ENCODE data around the gene DNHD1.

Gene DNHD1

DNA sequence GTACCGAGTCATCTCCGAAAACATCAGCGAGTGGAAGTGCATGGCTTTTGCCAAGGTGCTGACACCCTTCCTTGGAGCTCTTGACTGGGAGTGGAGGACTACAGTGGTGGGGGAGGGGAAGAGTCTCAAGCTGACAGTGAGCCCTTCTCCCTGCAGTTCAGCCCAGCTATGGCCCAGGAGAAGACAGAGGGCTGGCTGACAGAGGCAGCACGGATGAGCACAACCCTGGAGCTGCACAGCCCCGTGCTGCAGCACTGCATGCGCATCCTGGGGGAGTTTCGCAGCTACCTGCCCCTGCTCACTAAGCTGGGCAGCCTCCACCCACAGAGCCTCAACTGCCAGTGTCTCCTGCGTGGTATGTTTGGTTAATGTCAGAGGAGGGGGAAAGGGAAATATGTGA is 41.4 kb downstream of the DNHD1 start:
- DNase-seq = no peak

DNA sequence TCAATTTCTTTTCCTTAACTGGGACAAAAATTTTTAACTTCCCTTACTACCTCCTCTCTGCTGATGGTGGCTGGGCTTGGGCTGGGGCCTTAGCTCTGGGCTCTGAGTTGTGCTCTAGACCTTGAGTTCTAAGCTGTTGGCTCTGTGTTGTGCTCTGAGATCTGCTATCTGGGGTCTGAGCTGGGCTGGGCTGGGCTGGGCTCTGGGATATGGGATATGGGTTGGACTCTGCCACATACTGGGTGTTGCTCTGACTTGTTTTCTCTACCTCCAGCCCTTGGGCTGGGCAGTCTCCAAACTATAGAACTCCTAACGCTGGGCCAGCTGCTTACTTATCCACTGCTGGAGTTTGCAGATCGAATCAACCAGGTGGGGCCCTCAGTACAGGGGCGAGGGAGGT is 41.9 kb downstream of the DNHD1 start:
- no peak for DNase-seq

DNA sequence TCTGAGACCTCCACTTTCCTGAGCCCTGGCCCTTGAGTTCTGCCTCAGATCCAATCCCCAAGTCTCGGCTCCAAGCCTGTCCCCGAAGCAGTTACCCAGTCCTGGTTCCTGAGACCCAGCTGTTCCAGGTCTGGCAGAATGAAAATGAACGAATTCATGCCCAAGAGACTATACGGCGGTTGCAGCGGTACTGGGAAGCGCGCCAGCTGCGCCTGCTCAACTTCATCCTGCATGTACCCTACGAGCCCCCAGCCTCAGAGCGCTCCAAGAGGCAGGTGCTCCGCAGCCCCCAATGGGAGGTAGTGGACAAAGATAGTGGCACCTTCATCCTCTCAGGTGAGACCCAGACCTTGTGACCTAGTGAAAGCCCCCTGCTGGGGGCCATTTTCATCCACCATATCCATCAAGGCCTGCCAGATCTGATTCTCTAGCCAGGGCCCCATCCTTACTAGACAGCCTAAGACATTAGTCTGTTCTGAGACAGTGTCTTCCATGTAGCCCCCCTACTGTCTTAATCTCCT is 42.7 kb downstream of the DNHD1 start:
- DNase-seq = no peak

DNA sequence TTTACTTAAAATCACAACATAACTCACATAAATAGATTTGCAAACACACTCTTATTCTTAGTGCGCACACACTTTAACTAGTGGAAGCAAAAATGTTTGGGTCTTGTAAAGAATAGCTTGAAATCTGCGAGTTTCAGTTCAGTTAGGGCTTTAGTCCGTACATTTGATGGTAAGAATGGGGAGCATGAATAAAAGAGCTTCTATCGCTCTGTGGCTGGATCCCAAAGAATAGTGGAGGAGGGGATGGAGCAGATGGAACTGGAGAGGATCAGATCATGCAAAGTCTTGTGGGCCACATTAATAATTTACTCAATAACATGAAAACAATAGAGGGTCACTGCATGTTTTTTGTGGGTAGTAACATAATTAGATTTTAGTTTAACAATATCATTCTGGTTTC is 44.3 kb downstream of the DNHD1 start:
- no peak for DNase-seq

DNA sequence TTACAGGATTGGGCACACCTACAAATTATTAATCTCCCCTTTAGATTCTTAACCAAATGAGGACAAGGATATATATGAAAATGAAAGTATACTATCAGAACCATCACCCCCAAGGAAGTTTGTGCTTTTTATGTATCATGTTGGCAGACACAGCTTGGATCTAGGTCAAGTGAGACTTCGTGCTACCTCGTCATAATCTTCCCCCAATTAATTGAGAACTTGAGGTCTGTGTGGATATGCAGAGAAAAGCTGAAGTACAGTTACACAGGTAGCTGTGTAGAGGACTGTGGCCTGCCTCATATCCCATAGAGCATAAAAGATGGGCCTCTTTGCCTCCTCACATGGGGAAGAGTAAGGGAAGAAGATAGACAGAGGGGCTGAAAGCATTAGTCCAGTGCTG is 45.6 kb downstream of the DNHD1 start:
- DNase-seq = no peak

DNA sequence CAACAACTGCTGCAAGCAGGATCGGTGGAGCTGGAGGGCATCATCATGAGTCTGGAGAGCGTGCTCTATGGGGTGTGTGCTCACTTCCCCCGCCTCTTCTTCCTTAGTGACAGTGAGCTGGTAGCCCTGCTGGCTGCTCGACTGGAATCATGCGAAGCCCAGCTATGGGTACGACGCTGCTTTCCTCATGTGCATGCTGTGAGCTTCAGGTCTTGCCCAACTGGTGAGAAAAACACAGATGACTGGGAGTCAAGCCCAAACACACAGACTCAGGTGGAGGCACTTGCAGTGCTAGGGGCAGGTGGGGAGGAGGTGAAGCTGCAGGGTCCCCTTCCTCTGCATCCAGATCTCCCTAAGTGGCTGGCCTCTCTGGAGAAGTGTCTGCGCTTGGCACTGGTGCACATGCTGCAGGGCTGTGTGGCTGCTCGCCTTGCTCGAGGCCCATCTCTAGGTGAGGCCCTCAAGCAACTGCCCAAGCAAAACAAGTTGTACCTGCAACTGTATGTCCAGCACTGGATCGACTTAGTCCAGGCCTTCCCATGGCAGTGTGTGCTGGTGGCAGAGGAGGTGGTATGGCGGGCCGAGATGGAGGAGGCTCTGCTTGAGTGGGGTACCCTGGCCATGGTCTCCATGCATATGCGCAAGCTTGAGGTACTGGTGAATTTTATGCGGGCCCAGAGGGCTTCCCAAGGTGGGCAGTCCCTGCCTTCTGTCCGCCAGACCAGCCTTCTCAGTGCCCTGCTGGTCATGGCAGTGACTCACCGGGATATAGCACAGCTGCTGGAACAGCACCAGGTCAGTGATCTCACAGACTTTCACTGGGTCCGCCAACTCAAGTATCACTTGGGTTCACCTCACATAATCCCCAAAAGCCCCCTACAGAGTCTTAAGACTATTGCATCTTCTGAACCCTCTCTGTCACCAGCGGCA is 48.1 kb downstream of the DNHD1 start:
- no peak for DNase-seq

DNA sequence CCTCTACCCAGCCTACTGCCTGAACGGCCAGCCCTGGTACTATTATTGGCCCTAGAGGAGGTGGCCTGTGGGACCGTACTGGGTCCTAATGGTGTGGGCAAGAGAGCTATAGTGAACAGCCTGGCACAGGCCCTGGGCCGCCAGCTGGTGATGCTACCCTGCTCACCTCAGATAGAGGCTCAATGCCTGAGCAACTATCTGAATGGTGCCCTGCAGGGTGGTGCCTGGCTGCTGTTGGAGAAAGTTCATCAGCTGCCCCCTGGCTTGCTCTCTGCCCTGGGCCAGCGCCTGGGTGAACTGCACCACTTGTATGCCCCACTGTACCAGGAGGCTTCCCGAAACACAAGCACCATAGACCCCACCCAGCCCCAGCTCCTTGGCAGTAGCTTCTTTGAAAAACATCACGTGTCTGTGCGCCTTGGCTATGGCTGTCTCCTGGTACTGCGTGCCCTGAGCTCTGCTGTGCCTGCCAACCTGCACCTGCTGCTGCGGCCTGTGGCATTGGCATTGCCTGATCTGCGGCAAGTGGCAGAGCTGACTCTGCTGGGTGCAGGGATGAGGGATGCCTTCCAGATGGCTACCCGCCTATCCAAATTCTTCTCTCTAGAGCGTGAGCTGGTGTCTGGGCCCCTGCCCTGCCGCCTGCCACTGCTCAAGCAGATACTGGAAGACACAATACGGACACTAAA is 49.0 kb downstream of the DNHD1 start:
- no peak for DNase-seq

DNA sequence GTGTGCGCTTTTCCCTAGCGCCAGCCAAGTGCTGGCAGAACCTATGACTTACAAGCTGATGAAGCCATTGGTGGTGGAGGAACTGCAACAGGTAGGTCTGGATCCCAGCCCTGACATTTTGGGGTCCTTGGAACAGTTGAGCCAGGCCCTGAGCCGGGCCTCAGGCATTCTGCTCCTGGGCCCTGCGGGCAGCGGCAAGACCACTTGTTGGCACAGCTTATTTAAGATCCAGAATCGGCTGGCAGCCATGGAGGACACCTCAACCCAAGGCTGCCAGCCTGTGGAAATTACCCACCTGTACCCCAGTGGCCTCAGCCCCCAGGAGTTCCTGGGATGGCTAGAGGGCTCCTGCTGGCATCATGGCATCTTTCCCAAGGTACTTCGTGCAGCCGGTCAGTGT is 49.7 kb downstream of the DNHD1 start:
- DNase-seq = no peak

DNA sequence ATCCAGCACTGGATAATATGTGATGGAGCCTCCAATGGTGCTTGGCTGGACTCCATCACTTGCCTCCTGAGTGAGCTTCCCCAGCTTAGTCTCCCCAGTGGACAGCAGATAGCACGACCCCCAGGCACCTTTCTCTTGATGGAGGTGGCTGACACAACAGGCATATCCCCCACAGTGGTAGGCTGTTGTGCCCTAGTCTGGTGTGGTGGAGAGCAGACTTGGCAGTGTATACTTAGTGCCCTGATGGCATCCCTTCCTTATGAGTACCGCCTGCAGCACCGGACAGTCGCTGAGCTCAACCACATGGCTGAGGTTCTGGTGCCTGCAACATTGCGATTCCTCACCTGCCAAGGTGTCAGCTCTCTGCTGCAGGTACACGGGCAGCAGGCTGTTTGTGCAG is 50.1 kb downstream of the DNHD1 start:
- DNase-seq = no peak

DNA sequence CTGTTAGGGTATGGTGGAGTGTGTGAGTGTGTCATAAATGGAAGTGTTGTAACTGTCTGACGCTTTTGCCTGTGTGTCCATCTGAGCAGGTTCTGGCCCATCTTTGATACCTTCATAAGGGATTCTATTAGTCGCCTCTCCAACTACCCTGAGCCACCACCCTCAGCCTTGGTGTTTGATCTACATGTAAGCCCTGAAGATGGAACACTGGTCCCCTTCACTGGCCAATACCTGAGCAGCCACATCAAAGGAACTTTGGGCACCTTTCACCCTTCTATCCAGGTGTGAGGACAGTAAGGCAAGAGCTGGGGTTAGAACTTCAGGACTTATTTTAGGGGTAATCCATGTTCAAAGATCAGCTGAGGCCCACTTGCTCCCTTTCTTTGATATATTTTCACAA is 51.0 kb downstream of the DNHD1 start:
- DNase-seq = no peak

DNA sequence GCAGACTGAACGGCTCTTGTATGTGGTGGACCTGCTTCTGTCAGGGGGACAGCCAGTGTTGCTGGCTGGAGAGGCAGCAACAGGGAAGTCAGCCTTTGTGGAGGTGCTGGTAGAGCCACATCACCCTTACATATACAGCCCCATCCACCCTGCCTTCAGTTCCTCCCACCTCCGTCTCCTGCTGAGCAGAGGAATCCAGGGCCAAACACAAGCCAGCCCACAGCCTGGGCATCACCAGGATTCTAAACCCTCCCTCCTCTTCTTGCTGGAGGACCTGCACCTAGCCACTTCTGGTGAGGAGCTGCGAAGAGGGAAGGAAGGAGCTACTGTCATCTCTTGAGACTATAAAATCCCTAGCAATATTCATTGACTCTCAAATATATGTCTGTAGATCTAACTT is 51.6 kb downstream of the DNHD1 start:
- DNase-seq = no peak

DNA sequence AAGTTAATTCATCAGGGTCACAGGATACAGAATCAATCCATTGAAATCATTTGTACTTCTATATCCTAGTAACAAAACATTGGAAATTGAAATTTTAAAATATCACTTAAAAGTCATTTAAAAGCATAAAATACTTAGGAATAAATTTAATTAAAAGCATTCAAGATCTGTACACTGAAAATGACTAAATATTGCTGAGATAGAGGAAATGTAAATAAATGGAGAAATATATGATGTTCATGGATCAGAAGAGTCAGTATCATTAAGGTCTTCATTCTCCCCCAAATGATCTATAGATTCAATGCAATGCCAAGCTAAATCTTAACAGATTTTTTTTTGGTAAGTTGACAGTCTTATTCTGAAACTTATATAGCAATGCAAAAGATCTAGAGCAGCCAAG is 56.6 kb downstream of the DNHD1 start:
- no peak for DNase-seq

DNA sequence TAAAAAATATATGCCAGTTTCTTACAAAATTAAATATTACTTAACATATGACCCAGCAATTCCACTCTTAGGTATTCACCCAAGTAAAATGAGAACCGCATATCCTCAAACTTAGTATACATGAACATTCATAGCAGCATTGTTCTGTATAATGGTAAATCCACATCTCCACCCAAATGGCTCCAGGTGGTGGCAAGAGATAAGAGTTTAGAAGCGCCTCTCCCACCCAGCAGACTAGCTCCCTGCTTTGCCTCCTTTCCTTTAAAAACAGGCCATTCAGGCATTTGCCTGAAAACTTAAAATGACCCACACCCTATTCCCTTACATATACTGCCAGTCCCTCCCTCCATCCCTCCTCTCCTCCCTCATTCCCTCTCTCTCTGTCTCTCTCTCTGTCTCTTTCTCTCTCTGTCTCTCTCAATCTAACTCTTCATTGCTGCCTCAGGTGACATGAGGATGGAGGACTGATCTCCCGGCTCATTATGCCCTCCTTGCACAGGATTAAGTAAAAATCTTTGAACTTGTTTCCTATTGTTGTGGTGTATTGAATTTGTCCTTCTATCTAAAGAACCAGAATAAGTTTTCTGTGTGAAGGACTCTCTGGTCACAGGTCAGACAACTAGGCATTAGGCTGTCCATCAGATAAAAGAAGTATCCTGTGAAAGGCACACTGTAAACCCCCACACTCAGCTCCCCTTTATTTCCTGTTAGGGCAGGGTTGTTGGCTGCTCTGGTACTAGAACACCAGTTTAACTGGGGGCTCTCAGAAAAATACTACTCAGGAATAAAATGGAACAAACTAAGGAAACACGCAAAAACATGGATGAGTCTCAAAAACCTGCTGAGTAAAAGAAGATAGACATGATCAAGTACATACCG is 58.0 kb downstream of the DNHD1 start:
- no peak for DNase-seq

DNA sequence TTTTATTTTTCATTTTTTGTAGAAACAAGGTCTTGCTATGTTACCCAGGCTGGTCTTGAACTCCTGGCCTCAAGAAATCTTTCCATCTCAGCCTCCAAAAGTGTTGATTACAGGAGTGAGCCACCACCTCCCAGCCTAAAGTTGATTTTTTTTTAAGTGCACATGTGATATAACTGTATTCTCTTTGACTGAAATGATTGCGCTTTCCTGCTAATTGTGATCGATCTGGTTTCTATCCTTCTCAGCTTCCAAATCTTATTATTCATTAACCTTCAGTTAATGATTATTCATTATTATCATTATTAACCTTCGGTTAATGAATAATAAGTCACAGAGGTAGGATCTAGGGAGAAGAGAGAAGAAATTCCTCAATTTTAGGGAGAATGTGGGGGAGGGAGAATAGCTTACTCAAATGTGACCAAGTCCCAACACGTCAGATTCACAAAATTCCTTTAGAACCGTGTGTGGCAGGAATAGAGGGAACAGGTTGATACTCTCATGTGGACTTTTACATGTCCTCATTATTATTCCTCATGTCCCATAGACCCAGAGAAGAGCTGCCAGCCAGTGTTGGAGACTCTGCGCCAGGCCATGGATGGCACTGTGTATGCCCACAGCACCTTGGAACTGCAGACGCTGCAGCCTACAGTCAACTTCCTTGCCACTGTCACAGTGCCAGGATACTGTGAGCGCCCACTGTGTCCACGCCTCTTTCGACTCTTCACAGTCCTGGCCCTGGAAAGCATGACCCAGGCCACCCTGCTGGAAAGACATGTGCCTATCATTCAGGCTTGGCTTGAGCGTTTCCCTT is 59.3 kb downstream of the DNHD1 start:
- no peak for DNase-seq

DNA sequence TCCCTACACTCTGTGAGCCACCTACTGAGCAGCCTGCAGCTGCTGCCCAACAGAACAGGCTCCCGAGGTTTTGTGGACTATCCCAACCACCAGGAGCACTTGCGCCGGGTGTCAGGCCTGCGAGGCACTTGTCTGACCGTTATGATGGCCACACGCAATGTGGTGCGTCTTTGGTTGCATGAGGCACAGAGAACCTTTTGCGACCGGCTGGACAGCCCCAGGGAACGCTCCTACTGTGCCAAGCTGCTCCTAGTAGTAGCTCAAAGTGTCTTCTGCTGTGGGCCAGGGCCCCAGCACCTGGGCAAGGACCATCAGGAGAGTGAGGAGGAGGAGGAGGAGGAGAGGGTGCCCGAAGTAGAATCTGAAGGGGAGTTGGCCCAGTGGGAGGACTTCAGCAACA is 60.0 kb downstream of the DNHD1 start:
- no peak for DNase-seq

DNA sequence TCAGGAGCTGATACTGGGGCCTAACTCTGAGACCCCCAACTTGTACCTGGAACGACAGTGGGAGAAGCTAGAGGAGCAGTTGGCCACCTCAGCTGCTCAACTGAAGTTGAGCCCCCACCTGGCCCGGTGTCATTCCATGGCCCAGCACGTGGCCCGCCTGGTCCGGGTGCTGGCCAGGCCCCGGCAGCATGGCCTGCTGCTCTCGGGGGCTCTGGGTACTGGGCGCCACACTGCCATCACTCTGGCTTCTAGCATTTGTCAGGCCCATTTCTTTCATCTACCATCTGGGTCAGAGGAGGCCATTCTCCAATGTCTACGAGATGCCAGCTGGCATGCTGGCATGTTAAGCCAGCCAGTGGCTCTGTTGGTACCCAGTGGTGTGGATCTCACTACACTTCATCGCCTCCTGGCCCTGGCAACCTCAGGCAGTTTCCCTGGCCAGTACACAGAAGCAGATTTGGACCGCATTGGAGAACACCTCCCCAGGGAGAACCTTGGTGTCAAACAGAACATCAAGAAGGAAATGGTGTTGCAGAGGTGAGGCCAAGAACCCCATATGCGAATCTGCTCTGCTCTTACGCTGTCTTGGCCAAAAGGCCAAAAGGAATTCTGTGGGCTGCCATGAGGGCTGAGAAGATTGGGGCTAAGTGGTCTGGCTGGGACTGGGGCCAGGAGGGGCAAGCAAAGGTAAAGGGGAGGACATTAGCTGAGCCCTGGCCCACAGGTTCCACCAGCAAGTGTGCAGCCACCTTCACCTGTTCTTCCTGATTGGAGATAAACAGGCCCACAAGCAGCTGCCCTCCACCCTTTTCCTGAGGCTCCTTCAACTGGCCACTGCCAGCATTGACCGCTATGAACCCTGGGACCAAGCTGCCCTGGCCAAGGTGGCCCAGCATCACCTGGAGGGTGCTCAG is 60.9 kb downstream of the DNHD1 start:
- no peak for DNase-seq

DNA sequence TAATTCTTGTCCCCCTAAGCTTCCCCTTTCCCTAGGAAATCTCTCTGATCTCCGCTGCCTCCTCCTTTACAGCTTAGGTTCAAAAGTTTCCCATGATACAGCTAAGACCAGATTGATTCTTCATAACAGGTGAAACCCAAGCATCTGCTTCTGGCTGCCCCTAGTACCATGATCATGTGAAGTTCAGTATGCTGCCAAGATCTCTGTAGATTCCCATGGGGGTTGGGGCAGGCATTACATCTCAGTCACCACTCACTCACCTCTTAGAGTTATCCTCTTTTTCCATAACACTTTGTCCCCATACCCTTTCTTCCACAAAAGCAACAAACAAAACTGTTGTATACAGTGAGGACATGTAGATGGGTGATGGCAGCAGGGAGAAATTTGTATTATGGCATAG is 62.3 kb downstream of the DNHD1 start:
- no peak for DNase-seq

DNA sequence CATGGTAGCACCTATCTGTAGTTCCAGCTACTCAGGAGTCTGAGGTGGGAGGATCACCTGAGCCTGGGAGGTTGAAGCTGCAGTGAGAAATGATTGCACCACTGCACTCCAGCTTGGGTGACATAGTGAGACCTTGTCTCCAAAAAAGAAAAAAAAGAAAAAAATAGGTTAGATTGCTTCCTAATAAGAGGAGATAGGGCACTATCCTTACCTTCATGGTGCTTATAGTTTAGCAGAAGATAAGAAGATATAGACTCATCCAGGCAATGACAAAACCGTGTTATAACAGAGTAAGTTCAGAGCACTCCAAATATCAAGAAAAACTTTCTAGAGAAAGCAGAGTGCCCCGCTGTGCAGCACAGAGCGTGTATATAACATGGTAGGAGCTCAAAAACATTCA is 64.2 kb downstream of the DNHD1 start:
- DNase-seq = no peak

DNA sequence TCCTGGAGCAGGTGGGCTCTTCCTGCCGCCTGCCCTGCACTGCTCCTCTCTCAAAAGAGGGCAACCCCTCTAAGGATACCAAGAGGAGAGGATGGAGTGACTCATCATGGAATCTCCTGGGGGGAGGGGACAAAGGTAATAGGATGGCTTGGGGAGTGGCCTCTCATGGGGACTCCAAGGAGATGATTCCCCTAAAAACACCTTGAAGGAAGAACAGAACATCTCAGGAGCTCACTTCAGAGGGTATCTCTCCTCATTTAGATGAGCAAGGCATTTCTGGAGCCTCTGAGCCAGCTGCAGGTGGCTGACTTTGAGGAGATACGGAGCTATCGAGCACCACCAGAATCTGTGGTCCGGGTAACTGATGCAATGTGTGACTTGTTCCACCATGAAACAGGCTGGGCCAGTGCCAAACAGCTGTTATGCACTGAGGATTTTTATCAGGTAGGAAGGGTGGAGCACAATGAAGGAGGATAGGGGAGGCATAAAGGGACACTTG is 66.1 kb downstream of the DNHD1 start:
- no peak for DNase-seq

DNA sequence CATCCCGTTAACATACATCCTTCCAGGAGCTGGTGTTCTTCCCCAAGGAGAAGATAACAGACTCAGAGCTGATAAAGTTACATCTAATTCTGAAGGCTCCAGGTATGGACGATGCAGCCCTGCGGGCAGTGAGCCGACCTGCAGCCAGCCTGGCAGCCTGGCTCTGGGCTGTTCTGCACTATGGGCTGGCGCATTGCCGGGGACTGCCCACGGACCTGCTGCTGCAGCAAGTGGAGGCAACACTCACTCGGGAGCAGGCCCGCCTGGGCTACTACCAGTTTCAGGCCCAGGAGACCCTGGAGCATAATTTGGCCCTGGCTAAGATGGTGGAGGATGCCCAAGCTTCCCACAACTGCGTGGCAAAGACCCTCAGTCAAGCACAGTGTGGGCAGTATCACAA is 66.6 kb downstream of the DNHD1 start:
- DNase-seq = no peak

DNA sequence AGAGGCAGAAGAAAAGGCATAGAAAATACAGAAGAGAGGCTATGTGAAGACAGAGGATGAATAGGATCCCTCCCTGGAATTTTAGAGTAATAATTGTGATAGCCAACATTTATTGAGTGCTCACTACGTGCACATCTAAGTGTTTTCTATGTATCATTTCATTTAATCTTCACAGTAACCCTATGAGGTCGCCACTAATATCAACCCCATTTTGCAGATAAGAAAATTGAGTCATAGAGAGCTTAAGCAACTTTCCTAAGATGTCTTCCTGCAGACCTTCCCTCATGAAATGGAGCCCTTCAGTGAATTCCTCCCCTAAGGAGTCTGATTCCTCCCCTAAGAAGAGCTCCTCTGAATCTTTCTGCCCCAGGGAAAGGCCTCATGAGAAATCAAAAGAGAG is 68.2 kb downstream of the DNHD1 start:
- DNase-seq = no peak

Measured in SW 1271 (cell line).